GOT3 (cell line): ENCODE data around the gene ITGBL1.
"Not testable (repeated sequence)": the region's sequence is repeated elsewhere in the genome, so short reads cannot be mapped to it uniquely, and the experiment has no call there.

Source experiments
- DNase-seq: peaks from one replicate; lab custom pipeline; 2025; ENCODE audit warnings: mixed read lengths; lab: John Stamatoyannopoulos, UW

ITGBL1 gene

DNA sequence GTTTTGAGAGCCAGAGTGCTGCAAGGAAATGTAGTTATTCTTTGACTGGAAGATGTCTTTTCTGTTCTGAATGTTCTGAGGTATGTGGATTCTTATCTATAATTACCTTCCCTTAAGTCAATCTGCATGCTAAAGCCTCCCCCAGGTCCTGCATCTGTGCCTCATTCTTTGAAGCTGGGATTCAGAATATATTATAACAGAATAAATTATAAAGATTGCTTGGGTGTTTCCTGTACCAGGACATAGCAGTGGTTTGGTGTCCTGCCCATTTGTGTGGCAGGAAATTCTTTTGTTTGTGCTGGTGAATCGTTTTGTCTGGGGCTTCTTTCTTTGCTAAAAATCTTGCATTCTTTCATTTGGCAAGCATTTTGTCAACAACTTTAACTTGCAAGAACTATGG lies 60.2 kb downstream of the ITGBL1 start:
- DNase-seq: no peak

DNA sequence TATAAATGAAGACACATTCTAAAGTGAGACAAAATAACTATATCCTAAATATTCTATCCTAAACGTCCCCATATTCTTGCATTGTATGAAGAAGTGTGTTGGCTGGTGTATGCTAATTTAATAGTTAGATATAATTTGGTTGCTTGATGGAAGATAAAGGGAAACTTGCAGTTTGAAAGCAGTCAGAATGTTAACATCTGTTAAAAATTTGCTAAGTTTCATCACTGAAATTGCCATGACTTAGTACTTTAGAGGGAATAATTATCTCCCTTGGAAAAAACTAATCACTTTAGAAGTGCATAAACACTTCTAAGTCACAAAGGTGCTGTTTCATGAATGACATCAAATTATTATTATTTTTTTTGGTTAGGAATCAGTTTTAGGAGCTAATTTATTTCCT lies 61.6 kb downstream of the ITGBL1 start:
- DNase-seq: no peak

DNA sequence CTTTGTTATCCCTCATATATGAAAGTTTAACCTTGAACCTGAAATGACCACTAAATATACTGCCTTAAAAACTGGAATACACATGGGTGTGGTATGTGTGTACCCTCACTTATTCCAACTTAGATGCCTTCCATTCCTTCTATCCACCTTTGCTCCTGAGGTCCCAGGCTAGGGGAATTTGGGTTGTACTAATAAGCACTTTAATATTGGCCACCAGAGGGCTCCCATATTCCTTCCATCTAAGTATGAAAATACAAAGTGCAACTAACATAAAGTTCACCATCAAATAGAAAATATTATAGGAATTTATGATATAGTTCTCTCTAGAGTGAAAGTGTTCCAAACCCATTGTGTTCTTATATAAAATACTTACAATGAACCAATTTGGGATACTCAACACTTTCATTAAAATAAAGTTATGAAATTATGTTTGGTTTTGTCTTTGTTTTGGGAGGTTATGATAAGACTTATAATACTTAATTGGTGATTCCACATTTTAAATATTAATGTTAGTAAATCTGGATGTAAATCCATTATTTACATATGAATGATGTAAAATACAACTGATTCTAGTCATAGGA lies 62.3 kb downstream of the ITGBL1 start:
- DNase-seq: no peak

DNA sequence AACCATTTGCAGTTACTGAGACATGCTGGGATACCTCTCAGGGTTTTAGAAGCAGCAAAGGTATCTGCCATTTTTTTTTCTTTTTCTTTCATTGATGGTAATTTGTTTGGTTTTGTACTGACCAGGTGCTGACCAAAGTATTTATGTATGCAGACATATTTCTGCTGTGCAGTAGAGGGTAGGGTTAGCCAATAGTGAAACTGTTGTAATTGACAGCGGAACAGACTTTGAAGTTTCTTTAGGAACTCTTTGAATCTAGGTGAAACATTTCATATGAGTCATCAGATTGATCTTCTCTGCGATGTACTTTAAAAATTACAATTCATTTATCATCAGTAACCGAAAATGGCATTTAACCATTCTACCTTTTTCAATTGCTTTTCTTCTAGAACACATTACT lies 63.0 kb downstream of the ITGBL1 start:
- DNase-seq: no peak

DNA sequence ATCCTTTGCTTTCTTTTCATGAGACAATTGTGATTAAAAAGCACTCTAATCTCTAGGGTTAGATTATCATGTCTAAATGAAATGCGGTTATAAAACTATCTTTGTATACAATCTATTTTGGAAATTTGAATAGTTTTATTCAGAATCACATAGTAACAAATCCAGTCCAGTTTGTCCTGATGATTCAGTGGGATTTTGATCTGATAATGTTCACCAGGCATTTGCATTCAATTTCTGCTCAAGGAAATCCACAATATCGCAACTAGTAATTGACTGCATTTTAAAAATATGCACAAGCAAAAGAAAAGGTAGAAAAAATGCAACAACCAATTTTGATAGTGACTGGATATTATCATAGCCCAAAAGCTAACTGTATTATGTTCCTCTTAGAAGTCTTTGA lies 63.8 kb downstream of the ITGBL1 start:
- DNase-seq: no peak

DNA sequence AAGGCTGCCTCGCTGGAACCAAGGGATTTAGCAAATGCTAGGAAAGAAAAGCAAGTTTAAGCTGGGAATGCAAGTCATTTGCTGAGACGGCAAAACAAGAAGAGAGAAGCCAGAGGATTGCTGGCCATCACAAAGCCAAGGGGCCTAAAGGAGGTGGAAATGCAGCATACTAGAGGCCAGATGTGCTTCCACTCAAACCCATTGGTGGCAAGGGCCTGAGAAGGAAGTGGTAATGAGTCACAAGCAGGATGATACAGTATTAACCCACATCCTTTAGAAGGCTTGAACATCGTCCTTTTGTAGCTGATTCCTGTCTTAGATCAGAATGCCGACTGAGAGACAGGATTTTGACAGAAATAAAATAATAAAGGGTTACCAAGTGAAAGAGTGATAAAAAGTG lies 68.2 kb downstream of the ITGBL1 start:
- no peak for DNase-seq

DNA sequence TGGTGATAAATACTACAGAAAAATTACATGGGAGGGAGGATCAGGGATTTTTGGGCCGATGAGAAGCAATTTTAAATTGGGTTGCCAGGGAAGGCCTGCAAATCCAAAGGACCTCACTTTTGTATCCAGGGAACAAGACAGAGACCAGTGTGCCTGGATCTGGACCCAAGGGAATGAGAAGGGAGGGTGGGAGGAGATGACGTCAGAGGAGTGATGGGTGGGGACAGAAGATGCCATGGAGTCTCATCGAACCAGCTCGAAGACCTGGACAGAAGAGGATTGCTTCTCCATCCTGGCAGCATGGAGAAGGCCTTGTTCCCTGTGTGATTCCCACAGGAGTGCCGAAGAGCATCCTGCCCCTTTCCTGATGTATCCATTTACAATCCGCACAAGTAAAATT lies 68.9 kb downstream of the ITGBL1 start:
- no peak for DNase-seq

DNA sequence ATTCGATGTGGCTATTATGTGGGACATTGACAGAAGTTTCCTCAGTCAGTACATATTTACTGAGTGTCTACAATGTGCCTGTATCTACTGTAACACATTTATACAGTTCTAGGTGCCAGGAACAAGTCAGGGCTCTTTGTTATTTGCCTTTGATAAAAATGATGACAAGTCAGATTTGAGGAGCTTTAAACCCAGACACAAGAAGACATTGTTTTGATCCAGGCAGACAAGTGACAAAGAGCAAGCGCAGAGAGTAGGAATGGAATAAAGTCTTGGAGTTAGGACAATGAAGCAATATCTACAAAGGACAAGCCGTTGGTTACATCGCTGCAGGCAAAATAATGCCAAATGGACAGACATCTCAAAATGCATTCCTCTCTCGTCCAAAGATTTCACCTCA lies 70.1 kb downstream of the ITGBL1 start:
- no peak for DNase-seq

DNA sequence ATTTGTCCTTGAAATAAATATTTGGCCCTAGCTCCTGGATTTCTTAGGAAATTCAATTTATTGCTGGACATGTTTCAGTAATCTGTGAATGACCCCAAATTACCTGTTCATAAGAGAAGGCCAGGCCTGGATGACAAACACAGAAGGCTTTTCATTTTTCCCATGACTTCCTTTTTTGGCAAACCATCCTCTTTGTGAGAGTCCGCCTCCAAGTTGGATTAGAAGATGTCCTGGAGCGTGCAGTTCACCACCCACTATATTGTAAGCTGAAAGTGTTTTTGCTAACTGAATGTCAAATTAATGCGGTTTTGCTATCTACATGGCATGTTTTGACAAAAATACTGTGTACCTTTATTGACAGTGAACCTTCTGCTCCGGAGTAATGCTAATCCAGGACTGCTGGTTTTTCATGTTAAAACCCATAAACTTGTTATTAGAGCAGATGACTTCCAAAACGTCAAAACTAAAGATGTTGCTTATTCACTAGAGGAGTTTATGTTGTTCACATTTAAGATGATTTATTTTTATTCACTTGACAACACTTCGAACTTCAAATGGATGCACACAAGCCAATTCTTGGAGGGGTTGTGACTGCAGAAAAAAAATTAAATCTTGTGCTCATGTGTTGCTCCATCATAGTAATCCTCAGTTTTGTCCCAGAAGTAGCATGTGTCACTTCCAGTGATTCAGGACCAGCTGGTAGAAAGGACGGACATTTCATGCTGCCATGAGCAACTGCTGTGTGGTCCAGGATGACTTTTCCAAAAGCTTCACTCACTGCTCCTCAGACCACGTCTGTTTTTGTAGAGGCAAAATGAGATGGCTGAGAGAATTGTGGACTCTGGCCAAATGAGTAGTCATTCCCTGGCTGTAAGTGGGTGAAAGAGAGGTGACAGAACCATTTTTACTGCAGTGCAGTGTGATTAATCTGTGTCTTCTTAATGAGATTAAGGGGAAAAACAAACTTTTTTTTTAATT lies 71.0 kb downstream of the ITGBL1 start:
- no peak for DNase-seq

DNA sequence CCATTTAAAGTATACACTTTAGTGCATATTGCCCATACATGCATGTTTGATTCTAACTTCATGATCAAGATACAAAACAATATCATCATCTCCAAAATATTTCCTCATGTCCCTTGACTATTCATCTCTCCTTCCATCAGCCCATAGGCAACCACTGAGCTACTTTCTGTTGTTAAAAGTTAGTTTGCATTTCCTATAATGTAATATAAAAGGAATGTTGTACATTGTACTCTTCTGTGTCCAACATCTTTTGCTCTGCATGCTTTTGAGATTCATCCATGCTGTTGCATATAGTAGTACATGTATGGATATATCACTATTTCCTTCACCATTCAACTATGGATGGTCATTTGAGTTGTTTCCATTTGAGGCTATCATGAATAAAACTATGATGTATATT lies 74.7 kb downstream of the ITGBL1 start:
- DNase-seq: no peak

DNA sequence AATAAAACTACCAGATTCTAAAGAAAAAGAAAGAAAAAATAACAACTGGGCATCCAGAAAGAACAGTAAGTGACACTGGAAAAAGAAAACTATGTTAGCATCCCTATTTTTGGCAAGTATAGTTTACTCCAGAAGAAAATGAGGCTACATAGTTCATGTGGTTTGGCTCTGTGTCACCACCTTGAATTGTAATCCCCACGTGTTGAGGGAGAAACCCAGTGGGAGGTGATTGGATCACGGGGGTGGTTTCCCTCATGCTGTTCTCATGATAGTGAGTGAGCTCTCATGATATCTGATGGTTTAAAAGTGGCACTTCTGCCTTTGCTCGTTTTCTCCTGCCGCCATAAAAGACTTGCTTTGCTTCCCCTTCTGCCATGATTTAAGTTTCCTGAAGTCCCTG lies 76.9 kb downstream of the ITGBL1 start:
- no peak for DNase-seq

DNA sequence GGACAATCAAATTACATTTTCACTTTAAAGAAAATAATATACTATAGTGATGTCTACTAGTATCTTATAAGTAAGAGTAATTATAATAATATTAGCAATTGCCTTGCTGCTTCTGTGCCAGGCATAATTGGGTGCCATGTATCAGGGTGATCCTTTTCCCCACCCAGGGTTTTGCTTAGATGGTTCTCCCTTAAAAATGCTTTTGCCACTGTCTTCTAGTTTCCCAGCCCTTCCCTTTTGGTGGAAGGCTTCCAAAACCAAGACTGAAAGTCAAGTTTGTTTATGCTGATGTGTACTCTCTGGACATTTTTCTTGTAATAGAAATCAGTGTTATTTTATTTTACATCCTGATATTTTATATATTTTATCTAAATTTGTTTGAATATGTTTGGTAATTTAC lies 77.8 kb downstream of the ITGBL1 start:
- DNase-seq: no peak

DNA sequence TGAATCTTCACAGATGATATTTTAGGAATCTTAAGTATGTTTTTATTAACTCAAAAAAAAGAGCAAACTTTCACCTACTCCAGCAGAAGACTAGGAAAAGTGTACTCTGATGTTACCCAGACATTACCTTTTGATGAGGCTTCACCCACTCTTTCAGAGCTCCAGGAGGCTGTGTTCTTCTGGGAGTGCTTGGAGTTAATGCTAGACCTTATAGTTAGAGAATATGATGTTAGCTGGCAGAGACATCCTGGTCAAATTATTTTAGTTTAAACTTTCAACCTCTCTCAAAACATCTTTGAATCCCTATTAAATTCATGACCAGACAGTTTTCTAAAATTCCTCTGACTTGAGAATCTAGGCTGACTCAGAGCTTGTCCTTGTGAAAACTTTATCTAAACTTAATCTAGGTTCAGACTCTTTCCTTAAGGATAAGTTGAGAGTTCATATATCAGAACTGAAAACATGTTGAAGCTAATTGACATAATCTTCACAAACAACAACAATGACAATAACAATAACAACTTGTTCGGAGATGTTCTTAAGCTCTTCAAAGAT lies 82.8 kb downstream of the ITGBL1 start:
- DNase-seq: no peak

DNA sequence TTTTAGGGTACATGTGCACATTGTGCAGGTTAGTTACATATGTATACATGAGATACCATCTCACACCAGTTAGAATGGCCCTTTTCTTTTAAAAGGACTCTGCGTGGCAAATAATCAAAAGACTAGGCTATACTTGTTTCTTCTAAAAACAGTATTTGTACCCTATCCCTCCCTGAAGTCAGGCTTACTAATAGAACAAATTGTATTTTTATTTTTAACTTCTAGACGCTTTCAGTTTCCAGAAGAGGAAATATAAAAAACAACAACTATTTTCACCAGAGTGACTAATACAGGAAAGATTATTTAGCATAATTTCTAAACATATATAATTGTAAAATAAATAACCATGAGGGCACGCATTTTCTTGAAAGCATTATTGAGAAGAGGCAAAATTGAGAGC lies 83.6 kb downstream of the ITGBL1 start:
- DNase-seq: no peak

DNA sequence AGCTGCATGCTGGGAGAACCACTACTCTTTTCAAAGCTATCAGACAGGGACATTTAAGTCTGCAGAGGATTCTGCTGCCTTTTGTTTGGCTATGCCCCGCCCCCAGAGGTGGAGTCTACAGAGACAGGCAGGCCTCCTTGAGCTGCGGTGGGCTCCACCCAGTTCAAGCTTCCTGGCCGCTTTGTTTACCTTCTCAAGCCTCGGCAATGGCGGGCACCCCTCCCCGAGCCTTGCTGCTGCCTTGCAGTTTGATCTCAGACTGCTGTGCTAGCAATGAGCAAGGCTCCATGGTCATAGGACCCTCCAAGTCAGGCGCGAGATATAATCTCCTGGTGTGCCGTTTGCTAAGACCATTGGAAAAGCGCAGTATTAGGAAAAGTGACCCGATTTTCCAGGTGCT lies 92.1 kb downstream of the ITGBL1 start:
- DNase-seq: not testable (repeated sequence)

DNA sequence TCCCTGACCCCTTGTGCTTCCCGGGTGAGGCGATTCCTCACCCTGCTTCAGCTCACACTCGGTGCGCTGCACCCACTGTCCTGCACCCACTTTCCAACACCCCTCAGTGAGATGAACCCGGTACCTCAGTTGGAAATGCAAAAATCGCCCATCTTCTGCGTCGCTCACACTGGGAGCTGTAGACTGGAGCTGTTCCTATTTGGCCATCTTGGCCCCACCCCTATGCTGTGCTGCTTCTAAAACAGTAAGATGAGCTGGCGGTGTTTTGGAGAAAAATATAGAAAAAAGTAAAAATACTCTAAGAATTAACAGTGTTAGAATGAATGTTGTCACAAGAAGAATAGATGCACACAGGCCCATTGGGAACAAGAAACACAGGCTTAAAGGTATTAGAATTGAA lies 92.5 kb downstream of the ITGBL1 start:
- no peak for DNase-seq

DNA sequence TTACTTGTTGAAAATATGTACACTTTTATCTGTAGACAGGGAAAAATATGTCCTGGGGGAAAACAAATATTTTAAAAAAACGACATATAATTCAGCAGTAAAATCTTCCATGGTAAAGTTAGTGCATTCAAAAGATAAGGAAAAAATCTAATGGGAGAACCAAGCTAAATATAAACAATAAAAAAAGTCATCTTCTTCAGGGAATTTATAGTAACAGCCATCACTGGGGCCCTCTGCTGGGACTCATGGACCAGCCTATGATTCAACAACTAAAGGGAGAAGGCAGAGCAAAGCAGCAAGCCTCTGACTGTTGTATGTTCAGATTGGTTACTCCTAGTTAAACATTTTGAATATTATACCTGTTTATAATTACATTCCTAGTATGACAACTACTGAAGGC lies 93.0 kb downstream of the ITGBL1 start:
- no peak for DNase-seq

DNA sequence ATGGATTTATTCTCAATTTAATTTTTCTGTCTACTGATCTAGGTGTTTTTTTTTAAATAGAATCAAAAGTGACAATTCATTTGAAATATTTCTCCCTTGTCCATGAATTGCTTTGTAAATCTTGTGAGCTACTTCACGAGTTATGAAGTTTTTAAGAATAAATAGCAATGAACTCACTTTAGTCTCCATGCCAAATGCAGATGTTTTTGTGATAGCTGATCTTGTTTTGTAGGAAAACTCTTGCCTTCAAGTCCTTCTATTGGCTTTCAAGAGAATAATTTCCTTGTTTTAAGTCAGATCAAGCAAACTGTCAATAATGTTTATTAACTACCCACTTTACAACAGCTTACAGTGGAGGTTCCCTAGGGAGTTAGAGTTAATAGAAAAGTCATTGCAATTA lies 99.8 kb downstream of the ITGBL1 start:
- no peak for DNase-seq

DNA sequence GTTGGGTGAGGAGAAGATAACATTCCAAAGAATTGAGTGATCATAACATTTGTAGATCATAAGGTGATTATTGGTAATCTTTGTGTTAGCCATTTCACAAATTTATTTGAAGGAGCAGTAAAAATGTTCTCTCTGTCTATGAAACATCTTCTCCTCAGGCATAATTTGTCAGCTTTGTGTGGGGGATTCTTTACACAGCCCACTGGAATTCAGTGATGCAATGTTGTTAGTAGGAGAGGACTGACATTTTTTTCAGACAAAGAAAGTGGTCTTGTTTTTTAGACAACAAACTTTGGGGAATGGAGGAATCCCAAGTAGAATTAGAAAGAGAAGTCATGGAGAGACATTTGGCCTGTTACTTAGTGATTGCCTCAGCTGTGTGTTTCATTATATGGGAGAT lies 100.3 kb downstream of the ITGBL1 start:
- no peak for DNase-seq

DNA sequence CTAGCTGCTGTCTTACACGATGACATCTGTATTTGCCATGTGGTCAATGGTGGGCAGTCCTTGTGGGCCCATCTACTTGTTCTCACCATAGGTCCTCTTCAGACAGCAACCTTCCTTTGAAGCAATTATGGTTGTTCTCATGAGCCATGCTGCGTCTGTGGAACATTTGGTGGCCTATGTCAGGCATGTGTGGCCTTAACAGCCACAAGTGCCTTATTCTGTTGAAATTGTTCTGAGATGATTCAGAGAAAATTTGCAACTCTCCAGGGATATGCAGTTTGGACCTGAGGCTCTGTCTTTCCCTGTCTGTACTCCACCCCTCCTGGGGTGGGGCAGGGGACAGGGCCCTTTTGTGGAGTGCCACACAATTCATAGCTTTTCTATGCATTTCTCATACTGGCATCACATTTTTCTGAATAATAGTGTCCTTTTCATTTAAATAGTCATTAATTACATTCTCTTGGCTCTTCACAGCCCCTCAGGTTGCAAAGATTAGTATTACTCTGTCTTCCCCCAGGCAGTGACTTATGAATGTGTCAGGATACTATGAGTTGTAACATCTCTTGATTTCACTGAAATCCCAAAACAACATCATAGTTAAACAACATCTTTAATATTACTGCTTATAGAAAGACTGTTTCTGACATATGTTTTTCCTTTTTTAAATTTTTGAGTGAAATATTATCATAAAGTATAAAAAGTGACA lies 102.1 kb downstream of the ITGBL1 start:
- no peak for DNase-seq

DNA sequence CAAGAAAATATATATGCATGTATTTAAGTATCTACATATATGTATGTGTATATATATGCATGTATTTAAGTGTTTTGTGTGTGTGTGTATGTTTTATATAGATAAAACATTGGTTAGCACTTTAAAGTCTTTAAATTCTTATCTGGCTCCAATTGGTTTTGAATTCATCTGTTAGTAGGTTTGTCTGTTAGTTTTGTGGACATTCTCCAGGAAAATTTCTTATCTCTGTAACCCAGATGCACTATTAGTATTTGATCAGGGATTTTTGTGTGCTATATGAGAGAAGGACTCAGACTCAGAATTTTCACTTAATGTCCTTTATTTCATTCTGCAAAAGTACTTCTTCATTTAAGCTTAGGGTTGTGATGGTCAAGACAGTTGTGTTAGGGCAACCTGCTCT lies 103.1 kb downstream of the ITGBL1 start:
- no peak for DNase-seq

DNA sequence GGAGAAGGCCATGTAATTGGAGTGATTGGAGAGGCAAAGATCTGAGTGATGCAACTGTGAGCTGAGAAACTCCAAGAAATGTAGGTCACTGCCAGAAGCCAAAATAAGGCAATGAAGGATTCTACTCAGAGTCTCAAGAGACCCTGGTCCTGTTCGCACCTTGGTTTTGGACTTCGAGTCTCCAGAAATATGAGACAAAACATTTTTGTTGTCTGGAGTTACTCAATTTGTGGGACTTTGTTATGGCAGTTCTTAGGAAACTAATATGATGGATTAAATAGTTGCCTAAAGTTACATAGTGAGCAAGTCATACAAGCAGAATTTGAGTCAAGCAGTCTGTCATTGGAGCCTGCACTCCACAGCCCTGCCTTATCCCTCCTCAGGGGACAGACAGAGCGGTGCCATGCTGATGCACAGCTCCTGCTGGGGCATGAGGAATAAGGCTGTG lies 104.2 kb downstream of the ITGBL1 start:
- DNase-seq: no peak

DNA sequence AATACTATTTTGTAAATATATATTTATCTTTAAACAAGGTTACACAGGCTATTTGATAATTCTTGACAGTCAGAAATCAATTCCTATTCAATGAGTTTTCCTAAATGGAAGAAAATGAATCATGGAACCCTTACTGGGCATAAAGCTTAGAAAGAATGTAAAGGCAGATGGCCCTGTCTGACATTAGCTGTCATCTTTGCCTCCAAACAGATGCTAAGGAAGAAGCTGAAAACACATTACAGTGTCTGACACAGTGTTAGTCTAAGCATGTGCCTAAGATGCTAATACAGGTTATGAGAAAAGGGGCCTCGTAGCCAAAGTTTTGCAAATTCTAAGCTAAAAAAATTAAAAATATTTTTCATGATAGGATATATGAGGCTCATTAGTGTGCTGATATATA lies 112.8 kb downstream of the ITGBL1 start:
- DNase-seq: no peak
